ENCODE data around the gene CEP126.

Gene CEP126

DNA sequence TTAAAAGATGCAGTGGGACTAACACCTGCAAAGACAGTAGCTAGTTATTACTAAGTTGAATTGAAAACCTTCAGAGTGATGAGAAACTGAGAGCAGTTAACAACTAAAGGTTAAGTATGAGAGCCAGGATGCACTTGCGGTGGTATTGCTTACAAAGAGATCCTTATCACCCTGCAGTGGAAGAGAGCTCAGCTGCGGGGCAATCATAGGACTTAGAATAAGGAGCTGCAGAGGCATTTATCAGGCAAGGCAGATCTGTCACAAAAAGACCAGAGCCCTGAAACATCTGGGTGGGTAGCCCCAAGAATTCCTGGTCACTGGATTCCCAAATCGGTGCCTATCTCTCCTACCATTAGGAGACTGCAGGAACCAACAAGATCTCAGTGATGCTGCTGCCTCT is 98.1 kb downstream of the CEP126 start:
- no peak overlapping the region for H3K27ac ChIP-seq
- TF ChIP-seq, protein P1, sequence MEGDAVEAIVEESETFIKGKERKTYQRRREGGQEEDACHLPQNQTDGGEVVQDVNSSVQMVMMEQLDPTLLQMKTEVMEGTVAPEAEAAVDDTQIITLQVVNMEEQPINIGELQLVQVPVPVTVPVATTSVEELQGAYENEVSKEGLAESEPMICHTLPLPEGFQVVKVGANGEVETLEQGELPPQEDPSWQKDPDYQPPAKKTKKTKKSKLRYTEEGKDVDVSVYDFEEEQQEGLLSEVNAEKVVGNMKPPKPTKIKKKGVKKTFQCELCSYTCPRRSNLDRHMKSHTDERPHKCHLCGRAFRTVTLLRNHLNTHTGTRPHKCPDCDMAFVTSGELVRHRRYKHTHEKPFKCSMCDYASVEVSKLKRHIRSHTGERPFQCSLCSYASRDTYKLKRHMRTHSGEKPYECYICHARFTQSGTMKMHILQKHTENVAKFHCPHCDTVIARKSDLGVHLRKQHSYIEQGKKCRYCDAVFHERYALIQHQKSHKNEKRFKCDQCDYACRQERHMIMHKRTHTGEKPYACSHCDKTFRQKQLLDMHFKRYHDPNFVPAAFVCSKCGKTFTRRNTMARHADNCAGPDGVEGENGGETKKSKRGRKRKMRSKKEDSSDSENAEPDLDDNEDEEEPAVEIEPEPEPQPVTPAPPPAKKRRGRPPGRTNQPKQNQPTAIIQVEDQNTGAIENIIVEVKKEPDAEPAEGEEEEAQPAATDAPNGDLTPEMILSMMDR (conservative IDR thresholded peaks at IDR 0.05): no peak

DNA sequence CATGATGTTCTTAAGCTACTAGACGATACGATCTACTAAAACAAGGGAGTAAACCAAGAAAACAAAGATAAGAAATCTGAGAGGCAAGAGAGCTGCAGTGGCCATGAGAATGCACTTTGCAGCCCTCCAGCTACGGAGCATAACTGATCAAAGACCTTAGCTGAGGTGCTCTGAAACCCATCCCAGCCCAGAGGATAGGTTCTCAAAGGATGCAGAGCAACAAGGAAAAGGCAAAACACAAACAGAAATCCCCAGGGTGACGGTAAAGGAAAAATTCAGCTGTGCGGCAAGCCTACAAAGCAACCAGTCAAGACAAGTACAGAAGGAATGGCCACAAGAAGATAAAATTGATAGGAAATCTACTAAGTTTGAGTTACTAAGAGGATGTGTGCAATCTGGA is 99.9 kb downstream of the CEP126 start:
- H3K27ac ChIP-seq: no peak overlapping the region
- TF ChIP-seq, protein P1 (conservative IDR thresholded peaks at IDR 0.05): no peak

DNA sequence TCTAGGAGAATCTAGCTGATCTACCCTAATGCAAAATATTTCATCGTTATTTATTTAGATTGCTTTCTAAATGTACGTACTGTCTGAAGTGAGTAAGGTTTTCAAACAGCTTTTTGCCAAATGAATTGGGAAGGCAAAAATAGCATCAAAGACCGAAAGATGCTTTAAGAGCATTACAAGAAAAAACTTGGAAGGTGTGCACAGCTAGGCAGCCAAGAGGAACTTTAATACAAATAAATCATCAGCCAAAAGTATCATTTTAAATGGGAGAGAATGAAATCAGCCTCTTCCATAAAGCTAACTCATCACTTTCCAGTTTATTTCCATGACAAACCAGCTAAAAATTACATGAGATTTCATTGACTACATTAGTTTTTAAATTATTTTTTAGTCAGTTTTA is 102.2 kb downstream of the CEP126 start:
- TF ChIP-seq, protein P1 (conservative IDR thresholded peaks at IDR 0.05): no peak
- peak overlapping the region; percentile 9; the same call in 1 of the 2 replicates for H3K27ac ChIP-seq

DNA sequence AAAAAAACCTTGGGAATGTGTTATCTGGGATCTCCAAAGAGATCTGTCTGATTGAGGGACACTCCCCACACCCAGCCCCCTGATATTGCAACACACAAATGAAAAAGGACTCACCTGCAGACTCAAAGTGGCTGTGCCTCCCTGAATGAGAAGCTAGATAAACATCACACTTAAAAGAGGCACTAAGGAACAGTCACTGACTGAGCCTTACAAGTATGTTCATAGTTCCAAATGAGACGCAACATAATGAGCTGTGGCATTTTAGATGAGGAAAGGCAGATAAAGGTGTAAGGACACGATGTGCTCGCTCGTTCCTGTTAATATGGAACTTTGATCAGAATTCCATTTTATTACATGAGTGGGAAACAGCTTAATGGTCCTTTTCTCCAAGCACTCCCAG is 111.4 kb downstream of the CEP126 start:
- peak overlapping the region; percentile 24 for H3K27ac ChIP-seq
- TF ChIP-seq, protein P1 (conservative IDR thresholded peaks at IDR 0.05): no peak

DNA sequence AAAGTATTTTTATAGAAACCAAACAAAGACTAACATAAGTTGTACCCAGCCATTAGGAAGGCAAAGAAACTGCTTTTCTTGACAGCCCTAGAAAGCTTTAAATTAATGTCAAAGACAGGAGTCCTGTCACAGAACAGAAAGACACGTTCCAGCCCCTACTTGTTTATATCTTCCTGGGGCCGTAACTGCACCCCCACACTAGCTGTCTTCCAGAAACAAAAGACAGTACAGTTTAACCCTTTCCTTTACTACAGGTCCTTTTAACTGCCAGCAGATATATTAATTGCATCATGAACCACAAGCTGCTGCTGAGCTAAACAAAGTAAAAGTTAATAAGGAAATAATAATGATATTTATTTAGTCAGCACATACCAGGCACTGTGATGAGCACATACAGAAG is 112.1 kb downstream of the CEP126 start:
- TF ChIP-seq, protein P1 (conservative IDR thresholded peaks at IDR 0.05): no peak

DNA sequence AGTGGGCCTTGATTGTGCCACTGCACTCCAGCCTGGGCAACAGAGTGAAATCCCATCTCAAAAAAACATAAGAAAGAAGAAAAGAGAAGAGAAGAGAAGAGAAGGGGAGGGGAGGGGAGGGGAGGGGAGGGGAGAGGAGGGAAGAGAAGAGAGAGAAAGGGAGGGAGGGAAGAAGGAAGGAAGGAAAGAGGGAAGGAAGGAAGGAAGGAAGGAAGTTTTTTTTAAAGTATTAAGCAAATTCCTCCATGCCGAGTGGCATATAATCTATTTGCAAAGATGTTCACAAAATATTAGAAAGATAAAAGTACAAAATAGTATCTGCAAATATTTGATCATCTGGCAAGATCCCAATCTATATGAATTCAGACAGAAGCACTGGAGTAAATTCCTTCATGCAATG is 121.9 kb downstream of the CEP126 start:
- no peak overlapping the region for H3K27ac ChIP-seq
- TF ChIP-seq, protein P1 (conservative IDR thresholded peaks at IDR 0.05): no peak

More for the DNA sequence above, 112.1 kb downstream of the CEP126 start:
- peak overlapping the region; percentile 24; the same call in 1 of the 2 replicates for H3K27ac ChIP-seq

DNA sequence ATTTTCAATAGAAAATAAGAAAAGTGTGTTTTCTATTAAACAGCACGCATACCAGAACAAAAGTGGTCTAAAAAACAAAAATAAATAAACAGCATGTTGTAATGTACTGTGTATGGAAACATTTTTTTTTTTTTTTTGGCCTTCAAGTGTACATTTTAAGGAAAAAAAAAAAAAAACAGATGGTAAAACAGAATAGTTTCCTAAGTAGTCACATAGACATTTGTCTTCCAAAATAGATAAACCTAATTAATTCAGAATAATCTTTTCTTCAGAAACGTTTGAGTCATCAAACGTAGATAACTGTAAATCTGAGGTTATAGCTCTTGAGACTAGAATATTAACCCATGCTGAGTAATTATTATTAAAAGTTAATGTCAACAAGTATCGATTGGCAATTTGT is 132.0 kb downstream of the CEP126 start:
- H3K27ac ChIP-seq: peak overlapping the region; percentile 52
- TF ChIP-seq, protein P1 (conservative IDR thresholded peaks at IDR 0.05): no peak

Data from VCaP (cell line).